Brain microvascular endothelial cell (primary cell): ENCODE data around the gene KIFAP3.

Experiments
- DNase-seq: peaks from one replicate; pipeline ENCODE4 v3.0.0-alpha.2; 2020
- H3K27ac ChIP-seq: fragments of 250-450 bp; sonication (Bioruptor Pico); 2 replicates; pipeline ENCODE4 v1.5.1; 2020; ENCODE audit warnings: mild to moderate bottlenecking, moderate library complexity
- H3K27me3 ChIP-seq: fragments of 250-450 bp; sonication (Bioruptor Pico); replicated peaks from 2 replicates; pipeline ENCODE4 v1.5.1; 2020; ENCODE audit warnings: mild to moderate bottlenecking
- H3K36me3 ChIP-seq: fragments of 250-450 bp; sonication (Bioruptor Pico); replicated peaks from 2 replicates; pipeline ENCODE4 v1.5.1; 2020; ENCODE audit warnings: mild to moderate bottlenecking
- H3K4me3 ChIP-seq: 2 replicates; pipeline ENCODE4 v1.5.1; 2011; ENCODE audit warnings: low read depth, mild to moderate bottlenecking, control low read depth, low read length, moderate library complexity
- in situ Hi-C: cut with HindIII; loops from 2 replicates; pipeline ENCODE4 v1.10.0; 2017; ENCODE audit warnings: low sequenced_read_pairs, low pct_ligation_motif_present
- TF ChIP-seq, protein P1 (sequence below): IDR thresholded peaks from 2 replicates; pipeline ENCODE4 v1.5.1; 2011; ENCODE audit warnings: low read depth, mild to moderate bottlenecking, moderate library complexity, low read length, control low read depth, inconsistent platforms; ENCODE audit errors: missing control alignments

KIFAP3 gene

DNA sequence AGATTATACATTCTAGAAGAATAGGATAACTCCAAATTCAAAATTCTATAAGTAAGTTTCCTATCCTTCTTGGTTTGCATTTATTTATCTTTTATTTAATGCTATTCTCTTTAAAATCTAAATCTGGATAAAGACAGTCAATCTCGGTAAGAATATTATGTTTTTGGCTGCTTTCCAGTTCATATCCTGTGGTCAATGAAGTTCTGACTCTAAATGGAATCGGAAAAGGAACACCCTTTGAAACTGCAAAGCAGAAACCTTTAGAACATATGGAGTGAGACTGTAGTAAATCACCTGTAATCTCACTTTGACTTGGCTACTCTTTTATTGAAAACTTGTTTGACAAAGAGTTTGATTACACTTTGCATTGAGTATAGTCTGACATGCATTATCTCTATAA is 85.2 kb downstream of the KIFAP3 start:
- H3K4me3 ChIP-seq: no peak overlapping the region
- no peak for DNase-seq
- H3K27ac ChIP-seq: no peak overlapping the region
- no peaks in the 10 kb centered on the region for H3K36me3 ChIP-seq
- in situ Hi-C loops: no loop called here
- no peaks in the 10 kb centered on the region for H3K27me3 ChIP-seq
- TF ChIP-seq, protein P1, sequence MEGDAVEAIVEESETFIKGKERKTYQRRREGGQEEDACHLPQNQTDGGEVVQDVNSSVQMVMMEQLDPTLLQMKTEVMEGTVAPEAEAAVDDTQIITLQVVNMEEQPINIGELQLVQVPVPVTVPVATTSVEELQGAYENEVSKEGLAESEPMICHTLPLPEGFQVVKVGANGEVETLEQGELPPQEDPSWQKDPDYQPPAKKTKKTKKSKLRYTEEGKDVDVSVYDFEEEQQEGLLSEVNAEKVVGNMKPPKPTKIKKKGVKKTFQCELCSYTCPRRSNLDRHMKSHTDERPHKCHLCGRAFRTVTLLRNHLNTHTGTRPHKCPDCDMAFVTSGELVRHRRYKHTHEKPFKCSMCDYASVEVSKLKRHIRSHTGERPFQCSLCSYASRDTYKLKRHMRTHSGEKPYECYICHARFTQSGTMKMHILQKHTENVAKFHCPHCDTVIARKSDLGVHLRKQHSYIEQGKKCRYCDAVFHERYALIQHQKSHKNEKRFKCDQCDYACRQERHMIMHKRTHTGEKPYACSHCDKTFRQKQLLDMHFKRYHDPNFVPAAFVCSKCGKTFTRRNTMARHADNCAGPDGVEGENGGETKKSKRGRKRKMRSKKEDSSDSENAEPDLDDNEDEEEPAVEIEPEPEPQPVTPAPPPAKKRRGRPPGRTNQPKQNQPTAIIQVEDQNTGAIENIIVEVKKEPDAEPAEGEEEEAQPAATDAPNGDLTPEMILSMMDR: no peak

DNA sequence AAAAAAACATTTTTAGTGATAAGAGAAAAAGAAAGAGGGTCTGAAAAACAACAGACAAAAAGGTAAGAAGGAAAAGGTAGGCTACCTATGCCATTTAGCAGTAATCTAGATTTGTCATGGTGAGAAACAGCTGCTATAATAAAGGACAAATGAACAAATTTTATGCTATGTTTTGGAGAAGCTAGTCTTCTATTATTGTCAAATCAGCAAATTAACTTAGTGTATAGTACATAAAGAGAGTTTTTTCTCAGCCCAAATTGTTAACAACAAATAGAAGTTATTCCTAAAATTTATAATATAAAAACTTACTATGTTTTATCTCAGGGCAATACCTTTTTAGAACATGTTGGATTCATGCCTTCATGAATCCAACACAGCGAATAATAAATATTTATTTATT is 88.7 kb downstream of the KIFAP3 start:
- no peak for DNase-seq
- Histone ChIP-seq H3K27ac (no peak overlapping the region), H3K36me3 (no peaks in the 10 kb centered on the region), H3K4me3 (no peak overlapping the region), H3K27me3 (no peaks in the 10 kb centered on the region)
- TF ChIP-seq, protein P1: no peak
- in situ Hi-C loops: no loop called here

DNA sequence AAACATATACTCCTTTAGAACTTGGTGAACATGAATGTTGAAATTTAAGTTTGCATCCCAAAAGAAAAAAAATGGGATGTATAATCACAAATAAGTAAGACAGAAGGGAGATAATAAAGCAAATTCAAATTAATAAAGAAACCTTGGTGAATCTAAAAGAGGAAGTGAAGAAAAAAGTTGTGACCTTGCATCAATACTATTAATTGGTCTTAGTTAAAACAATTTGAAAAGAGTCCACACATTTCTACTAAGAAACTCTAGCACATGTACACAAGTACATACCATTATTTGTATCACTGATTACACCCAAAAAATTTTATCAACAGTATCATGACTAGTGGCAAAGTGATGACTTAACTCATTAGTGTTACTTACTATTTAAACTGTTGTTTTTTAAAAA is 100.4 kb downstream of the KIFAP3 start:
- H3K4me3 ChIP-seq: no peak overlapping the region
- in situ Hi-C loops: no loop called here
- no peaks in the 10 kb centered on the region for H3K27me3 ChIP-seq
- H3K27ac ChIP-seq: no peak overlapping the region
- no peaks in the 10 kb centered on the region for H3K36me3 ChIP-seq
- TF ChIP-seq, protein P1: no peak
- no peak for DNase-seq

DNA sequence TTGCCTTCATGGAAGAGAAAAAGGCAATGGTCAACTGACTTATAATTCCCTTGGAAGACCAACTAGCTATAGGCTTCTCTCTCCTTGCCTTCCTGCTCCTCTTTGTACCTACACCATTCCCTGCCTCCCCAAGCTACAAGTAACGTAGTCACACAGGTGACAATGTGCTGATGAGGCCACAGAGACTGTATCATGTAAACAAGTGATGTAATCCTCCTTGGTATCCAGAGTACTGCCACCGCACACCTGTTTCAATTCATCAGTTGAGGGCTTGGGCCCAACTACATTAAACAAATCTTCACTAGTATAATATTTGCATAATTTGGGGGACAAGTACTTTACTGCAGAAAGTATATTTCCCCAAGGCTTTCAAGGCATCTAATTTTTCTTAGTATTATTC is 104.4 kb downstream of the KIFAP3 start:
- Histone ChIP-seq H3K36me3 (no peaks in the 10 kb centered on the region), H3K27me3 (no peaks in the 10 kb centered on the region), H3K27ac (no peak overlapping the region), H3K4me3 (no peak overlapping the region)
- no peak for DNase-seq
- in situ Hi-C loops: no loop called here
- TF ChIP-seq, protein P1: no peak

DNA sequence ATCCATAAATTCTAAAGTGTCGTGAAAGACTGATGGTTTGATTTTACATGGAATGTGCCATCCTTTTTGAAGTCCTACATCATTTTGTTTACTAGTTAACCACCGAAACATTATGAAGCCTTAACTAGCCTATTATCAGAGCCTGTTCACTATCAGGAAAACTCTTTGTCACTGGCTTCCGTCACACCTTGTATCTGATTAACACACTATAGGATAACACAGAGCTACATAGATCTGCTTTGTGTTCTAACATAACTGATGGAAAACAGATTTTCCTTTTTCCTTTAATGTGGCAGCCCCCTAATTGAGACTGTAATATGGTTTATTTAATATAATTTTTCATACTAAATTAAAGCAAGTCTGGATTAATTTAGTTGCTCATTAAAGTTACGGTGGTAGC is 106.3 kb downstream of the KIFAP3 start:
- no peaks in the 10 kb centered on the region for H3K27me3 ChIP-seq
- no peak overlapping the region for H3K27ac ChIP-seq
- H3K4me3 ChIP-seq: no peak overlapping the region
- H3K36me3 ChIP-seq: no peaks in the 10 kb centered on the region
- TF ChIP-seq, protein P1: no peak
- in situ Hi-C loops: no loop called here
- DNase-seq: no peak

DNA sequence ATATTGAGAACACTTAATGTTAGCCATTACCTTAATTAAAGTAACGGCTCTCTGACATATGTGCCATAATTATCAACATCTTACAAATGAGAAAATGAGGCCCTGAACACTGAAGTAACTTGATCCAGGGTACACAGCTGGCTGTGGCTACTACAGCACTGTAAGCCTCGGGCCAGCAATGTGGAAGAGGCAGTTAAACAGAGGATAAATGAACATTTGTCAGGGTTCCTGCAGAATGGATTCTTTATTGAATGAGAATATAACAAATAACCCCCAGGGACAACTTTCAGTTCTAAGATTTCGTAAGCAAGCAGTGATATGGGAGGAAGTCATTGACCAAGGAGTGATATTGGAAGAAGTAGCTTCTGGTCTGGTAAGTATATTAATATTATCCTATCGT is 110.3 kb downstream of the KIFAP3 start:
- in situ Hi-C loops: no loop called here
- no peak overlapping the region for H3K4me3 ChIP-seq
- no peaks in the 10 kb centered on the region for H3K27me3 ChIP-seq
- DNase-seq: no peak
- TF ChIP-seq, protein P1: no peak
- no peaks in the 10 kb centered on the region for H3K36me3 ChIP-seq
- H3K27ac ChIP-seq: no peak overlapping the region
